NCI-H446 treated with DMSO at 0.1 percent for 48 hours (cell line): ENCODE data around the gene ARRB1.

Source experiments
- DNase-seq: peaks from one replicate; lab custom pipeline; 2025; lab: John Stamatoyannopoulos, UW

Gene ARRB1

GRCh38 chr11:75273411-75274391 lies 77.8 kb downstream of the ARRB1 start:
- no peak for DNase-seq

- no peak for DNase-seq
Measured at GRCh38 chr11:75272821-75273301, 78.6 kb downstream of the ARRB1 start.

- DNase-seq: no peak
Measured at GRCh38 chr11:75272391-75272790, 79.1 kb downstream of the ARRB1 start.

- DNase-seq: no peak
Measured at GRCh38 chr11:75271730-75272129, 79.7 kb downstream of the ARRB1 start.

- no peak for DNase-seq
Measured at GRCh38 chr11:75270896-75271418, 80.5 kb downstream of the ARRB1 start.

- DNase-seq: no peak
Measured at GRCh38 chr11:75269896-75270295, 81.6 kb downstream of the ARRB1 start.

GRCh38 chr11:75269367-75269660 lies 82.1 kb downstream of the ARRB1 start:
- DNase-seq: no peak

GRCh38 chr11:75268626-75269366 lies 82.7 kb downstream of the ARRB1 start:
- DNase-seq: no peak

GRCh38 chr11:75267171-75267970 lies 84.1 kb downstream of the ARRB1 start:
- no peak for DNase-seq

GRCh38 chr11:75265851-75266531 lies 85.5 kb downstream of the ARRB1 start:
- no peak for DNase-seq

- no peak for DNase-seq
Measured at GRCh38 chr11:75264971-75265370, 86.5 kb downstream of the ARRB1 start.

GRCh38 chr11:75264356-75264755 lies 87.1 kb downstream of the ARRB1 start:
- no peak for DNase-seq

GRCh38 chr11:75263944-75264349 lies 87.5 kb downstream of the ARRB1 start:
- no peak for DNase-seq

- no peak for DNase-seq
Measured at GRCh38 chr11:75262961-75263852, 88.3 kb downstream of the ARRB1 start.

GRCh38 chr11:75262436-75262835 lies 89.0 kb downstream of the ARRB1 start:
- DNase-seq: no peak

- DNase-seq: no peak
Measured at GRCh38 chr11:75261902-75262361, 89.5 kb downstream of the ARRB1 start.

- DNase-seq: no peak
Measured at GRCh38 chr11:75260396-75261170, 90.9 kb downstream of the ARRB1 start.

GRCh38 chr11:75254326-75254725 lies 97.1 kb downstream of the ARRB1 start:
- DNase-seq: no peak

GRCh38 chr11:75249704-75250103 lies 101.8 kb downstream of the ARRB1 start:
- DNase-seq: no peak

- no peak for DNase-seq
Measured at GRCh38 chr11:75248924-75249256, 102.6 kb downstream of the ARRB1 start.
